Caco-2 (cell line): ENCODE results near the gene PHYHIPL. TPM values are rescaled to one million over a fixed set of nuclear protein-coding genes. Genes with fewer than 3 reads are reported as not detected.

Source experiments
- BruUV-seq: library from RNA; stranded (reverse); fragments of 400-500 nt; replicated peaks from 2 replicates; lab custom pipeline; 2021; lab: Mats Ljungman, UMichigan
- CTCF ChIA-PET: fragments of 300-600 bp; sonication (Branson Sonifier 250); formaldehyde crosslinking; loops from one replicate; lab custom pipeline; 2022; ENCODE audit warnings: antibody characterized with exemption; lab: Charles Lee
- POLR2A ChIA-PET: fragments of 300-600 bp; sonication (Branson Sonifier 250); formaldehyde crosslinking; loops from one replicate; lab custom pipeline; 2022; ENCODE audit warnings: antibody characterized with exemption; lab: Charles Lee
- DNase-seq, 2 experiments: peaks; one replicate each; pipeline versions ENCODE4 v3.0.0 to v3.0.0-alpha.2; 2020 to 2022
- H3K27me3 ChIP-seq: replicated peaks from 2 replicates; pipeline ENCODE4 v1.6.0; 2011; ENCODE audit warnings: low read length; ENCODE audit not compliant: control insufficient read depth, insufficient read depth
- H3K36me3 ChIP-seq: 2 replicates; pipeline ENCODE4 v1.5.1; 2011; ENCODE audit warnings: low read length; ENCODE audit not compliant: control insufficient read depth, insufficient read depth
- H3K4me1 ChIP-seq: fragments of 250-450 bp; sonication (Bioruptor Pico); 2 replicates; pipeline ENCODE4 v1.5.1; 2020; ENCODE audit warnings: mild to moderate bottlenecking
- H3K4me3 ChIP-seq: 2 replicates; pipeline ENCODE4 v1.5.1; 2011; ENCODE audit warnings: low read depth, mild to moderate bottlenecking, control low read depth, low read length
- H3K9me3 ChIP-seq: fragments of 250-450 bp; sonication (Bioruptor Pico); 2 replicates; pipeline ENCODE4 v1.5.1; 2020; ENCODE audit warnings: mild to moderate bottlenecking, moderate library complexity
- H3K27ac Mint-ChIP-seq: one replicate; pipeline ENCODE4 v1.8.0; 2022; ENCODE audit warnings: mixed read lengths; ENCODE audit not compliant: unreplicated experiment
- H3K27me3 Mint-ChIP-seq: one replicate; pipeline ENCODE4 v1.8.0; 2022; ENCODE audit warnings: mixed read lengths; ENCODE audit not compliant: insufficient read depth, unreplicated experiment
- H3K36me3 Mint-ChIP-seq: one replicate; pipeline ENCODE4 v1.8.0; 2022; ENCODE audit warnings: mild to moderate bottlenecking, mixed read lengths; ENCODE audit not compliant: insufficient read depth, unreplicated experiment
- H3K4me1 Mint-ChIP-seq: one replicate; pipeline ENCODE4 v1.8.0; 2022; ENCODE audit warnings: low read depth, mixed read lengths; ENCODE audit not compliant: unreplicated experiment
- H3K4me3 Mint-ChIP-seq: one replicate; pipeline ENCODE4 v1.8.0; 2022; ENCODE audit warnings: mild to moderate bottlenecking, moderate library complexity, mixed read lengths; ENCODE audit not compliant: unreplicated experiment
- H3K9me3 Mint-ChIP-seq: one replicate; pipeline ENCODE4 v1.8.0; 2022; ENCODE audit warnings: mixed read lengths; ENCODE audit not compliant: unreplicated experiment
- intact Hi-C: fragments of 100-400 bp; cut with micrococcal nuclease; formaldehyde crosslinking; loops from one replicate; pipeline ENCODE4 v1.10.0; 2022; ENCODE audit not compliant: unreplicated experiment
- total RNA-seq: library from RNA; stranded (reverse); gene quantifications from 2 replicates; pipeline ENCODE4 v1.2.3, GENCODE V29; 2022
- TF ChIP-seq, protein P1 (sequence below), 2 experiments: fragments of 200-600 bp in 1 of 2; IDR thresholded peaks; 1 replicate in 1 of 2; 2 replicates in 1 of 2; pipeline versions ENCODE4 v1.5.1 to v1.8.0; 2011 to 2022; ENCODE audit warnings: antibody characterized with exemption in 1 of 2, control low read depth in 1 of 2, inconsistent platforms in 1 of 2, low read depth in 1 of 2, low read length in 1 of 2, mild to moderate bottlenecking in 1 of 2, moderate library complexity in 1 of 2; ENCODE audit not compliant: insufficient read depth in 1 of 2, severe bottlenecking in 1 of 2, unreplicated experiment in 1 of 2

PHYHIPL gene
- total RNA-seq, 1 experiment from 2014 or later: 48.1 TPM

DNA sequence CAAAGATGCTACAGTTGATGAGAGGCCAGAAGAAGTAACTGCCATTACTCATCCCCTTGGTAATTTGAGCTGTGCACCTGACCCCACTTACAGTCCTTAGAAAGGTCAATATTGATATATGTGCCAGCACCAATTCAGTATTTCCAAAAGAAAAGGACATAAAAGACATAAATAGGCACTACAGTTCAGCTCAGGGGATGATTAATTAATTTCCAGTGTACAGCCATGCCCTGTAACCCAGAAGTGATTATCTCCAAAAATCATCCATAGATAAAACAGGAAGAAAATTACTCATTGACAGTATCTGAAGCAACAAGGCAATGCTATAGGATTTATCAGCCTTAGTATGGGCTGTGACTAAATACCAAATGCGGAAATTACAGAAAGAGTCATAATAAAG lies 82.4 kb downstream of the PHYHIPL start:
- Histone ChIP-seq H3K4me3 (no peak overlapping the region), H3K36me3 (no peaks in the 10 kb centered on the region), H3K4me1 (no peaks in the 10 kb centered on the region), H3K27me3 (no peaks in the 10 kb centered on the region), H3K9me3 (no peaks in the 10 kb centered on the region)
- Mint-ChIP-seq H3K36me3 (no peaks in the 10 kb centered on the region), H3K27ac (no peak overlapping the region), H3K4me1 (no peaks in the 10 kb centered on the region), H3K9me3 (no peaks in the 10 kb centered on the region), H3K4me3 (no peak overlapping the region), H3K27me3 (no peaks in the 10 kb centered on the region)
- CTCF ChIA-PET: no interaction called here
- no peak for DNase-seq
- BruUV-seq: TSS peak; percentile 2
- intact Hi-C loops: no loop called here
- TF ChIP-seq, protein P1, sequence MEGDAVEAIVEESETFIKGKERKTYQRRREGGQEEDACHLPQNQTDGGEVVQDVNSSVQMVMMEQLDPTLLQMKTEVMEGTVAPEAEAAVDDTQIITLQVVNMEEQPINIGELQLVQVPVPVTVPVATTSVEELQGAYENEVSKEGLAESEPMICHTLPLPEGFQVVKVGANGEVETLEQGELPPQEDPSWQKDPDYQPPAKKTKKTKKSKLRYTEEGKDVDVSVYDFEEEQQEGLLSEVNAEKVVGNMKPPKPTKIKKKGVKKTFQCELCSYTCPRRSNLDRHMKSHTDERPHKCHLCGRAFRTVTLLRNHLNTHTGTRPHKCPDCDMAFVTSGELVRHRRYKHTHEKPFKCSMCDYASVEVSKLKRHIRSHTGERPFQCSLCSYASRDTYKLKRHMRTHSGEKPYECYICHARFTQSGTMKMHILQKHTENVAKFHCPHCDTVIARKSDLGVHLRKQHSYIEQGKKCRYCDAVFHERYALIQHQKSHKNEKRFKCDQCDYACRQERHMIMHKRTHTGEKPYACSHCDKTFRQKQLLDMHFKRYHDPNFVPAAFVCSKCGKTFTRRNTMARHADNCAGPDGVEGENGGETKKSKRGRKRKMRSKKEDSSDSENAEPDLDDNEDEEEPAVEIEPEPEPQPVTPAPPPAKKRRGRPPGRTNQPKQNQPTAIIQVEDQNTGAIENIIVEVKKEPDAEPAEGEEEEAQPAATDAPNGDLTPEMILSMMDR (IDR thresholded peaks at IDR 0.05; ENCODE audit: insufficient read depth in 1 of 2, low read depth in 1 of 2, low read length in 1 of 2, severe bottlenecking in 1 of 2, unreplicated experiment in 1 of 2): no peak
- POLR2A ChIA-PET: no interaction called here

- Mint-ChIP-seq H3K36me3 (no peaks in the 10 kb centered on the region), H3K27ac (no peak overlapping the region), H3K9me3 (no peaks in the 10 kb centered on the region), H3K27me3 (peaks cover 7% of the 10 kb centered on the region), H3K4me1 (no peaks in the 10 kb centered on the region), H3K4me3 (no peak overlapping the region)
- intact Hi-C loops: no loop called here
- no peak for DNase-seq
- ChIA-PET POLR2A (no interaction called here), CTCF (no interaction called here)
- H3K9me3 ChIP-seq: no peaks in the 10 kb centered on the region
- no peak overlapping the region for H3K4me3 ChIP-seq
- no peaks in the 10 kb centered on the region for H3K36me3 ChIP-seq
- no TSS peak for BruUV-seq
- H3K4me1 ChIP-seq: no peaks in the 10 kb centered on the region
- no peaks in the 10 kb centered on the region; the same call in 1 of the 2 replicates for H3K27me3 ChIP-seq
- TF ChIP-seq, protein P1 (IDR thresholded peaks at IDR 0.05; ENCODE audit: insufficient read depth in 1 of 2, low read depth in 1 of 2, low read length in 1 of 2, severe bottlenecking in 1 of 2, unreplicated experiment in 1 of 2): no peak
These were observed 88.7 kb downstream of the PHYHIPL start for GRCh38 chr10:59265141-59265540.

DNA sequence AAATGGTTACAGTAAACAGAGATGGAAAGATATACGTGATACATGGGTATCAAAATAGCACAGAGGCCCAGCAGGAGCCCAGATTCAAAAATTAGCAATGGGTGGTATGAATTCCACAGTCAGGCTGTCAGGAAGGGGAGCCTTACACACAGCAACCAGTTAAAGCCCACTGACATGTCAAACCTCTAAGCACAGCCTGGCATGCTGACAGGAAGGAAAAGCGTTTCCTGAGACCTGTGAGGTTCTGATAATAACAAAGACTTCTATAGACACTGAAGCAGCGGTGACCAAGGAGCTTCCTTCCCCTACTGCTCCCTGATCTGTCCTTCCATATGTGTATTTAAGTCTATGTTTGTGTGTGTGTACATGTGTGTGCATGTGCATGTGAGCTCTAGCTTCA lies 89.9 kb downstream of the PHYHIPL start:
- no peaks in the 10 kb centered on the region; the same call in none of the 2 replicates for H3K27me3 ChIP-seq
- H3K4me1 ChIP-seq: no peaks in the 10 kb centered on the region
- Mint-ChIP-seq H3K36me3 (no peaks in the 10 kb centered on the region), H3K9me3 (no peaks in the 10 kb centered on the region), H3K27me3 (peaks cover 9% of the 10 kb centered on the region), H3K27ac (no peak overlapping the region), H3K4me1 (no peaks in the 10 kb centered on the region), H3K4me3 (no peak overlapping the region)
- ChIA-PET CTCF (no interaction called here), POLR2A (no interaction called here)
- H3K9me3 ChIP-seq: no peaks in the 10 kb centered on the region
- no peak overlapping the region for H3K4me3 ChIP-seq
- TF ChIP-seq, protein P1 (IDR thresholded peaks at IDR 0.05; ENCODE audit: insufficient read depth in 1 of 2, low read depth in 1 of 2, low read length in 1 of 2, severe bottlenecking in 1 of 2, unreplicated experiment in 1 of 2): no peak
- H3K36me3 ChIP-seq: no peaks in the 10 kb centered on the region
- intact Hi-C loops: no loop called here
- DNase-seq: no peak
- BruUV-seq: no TSS peak
